ENCODE measurements around the gene ST3GAL3.

Gene ST3GAL3

DNA sequence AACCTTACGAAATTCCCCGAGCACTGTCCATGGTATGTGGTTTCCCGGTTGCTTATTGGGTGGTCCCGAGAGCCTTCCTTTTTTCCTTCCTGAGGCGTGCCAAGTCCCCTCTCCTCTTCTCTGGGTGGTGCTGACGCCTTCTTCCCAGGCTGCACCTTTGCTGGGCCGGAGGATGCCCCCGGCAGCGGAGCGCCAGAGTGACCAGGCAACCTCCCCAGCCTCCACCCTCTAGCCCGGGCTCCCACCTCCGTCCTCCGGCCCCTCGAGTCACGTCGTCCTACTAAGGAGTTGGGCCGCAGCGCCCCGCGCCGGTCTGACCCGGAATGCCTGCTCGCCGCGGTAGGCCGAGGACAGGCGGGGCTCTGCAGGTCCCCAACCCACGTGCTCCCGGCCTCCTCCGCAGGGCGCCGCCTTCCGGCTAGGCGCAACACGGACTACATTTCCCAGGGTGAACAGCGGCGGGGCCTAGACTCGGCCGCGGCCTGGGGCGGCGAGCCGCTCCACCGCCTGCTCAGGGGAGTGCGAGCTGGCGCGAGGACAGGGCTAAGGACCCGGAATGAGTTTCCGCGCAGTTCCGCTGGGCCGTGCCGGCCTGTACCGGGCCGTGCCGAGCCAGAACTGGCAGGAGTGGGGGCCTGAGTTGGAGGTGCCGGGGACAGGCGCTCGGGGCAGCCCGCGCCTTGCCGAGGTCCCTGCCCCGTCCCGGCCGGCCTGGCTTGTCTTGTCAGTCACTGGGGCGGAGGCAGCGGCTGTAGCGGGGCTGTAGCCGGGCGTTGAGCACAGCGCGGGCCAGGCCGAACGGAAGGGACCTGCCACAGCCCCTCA is 239.1 kb downstream of the ST3GAL3 start, which contains the start of gene IPO13:
IPO13 (plus strand) TSS at position 715 of the 825 bp plus-strand sequence. CDS start 651 bp downstream, outside the sequence.
- H3K36me3 ChIP-seq (ENCODE audit: control insufficient read depth in 2 of 2, insufficient read depth in 1 of 2, low read length in 2 of 2), result peaks cover 0 to 33% of the 10 kb centered on the region in 2 experiments; a peak in 1 of 3 replicates
- peak within 1 kb of the TSS; percentile 89 for H3K27ac ChIP-seq (ENCODE audit: extremely low read depth, low read depth, low read length)
- H3K4me1 ChIP-seq (ENCODE audit: control insufficient read depth, insufficient read depth, low read length), result 0 out of 2 replicates have a peak, but pooled peaks cover 4% of the 10 kb centered on the region
- H3K9me3 ChIP-seq (ENCODE audit: control insufficient read depth, insufficient read depth, low read depth, low read length), result no peaks in the 10 kb centered on the region
- peak within 1 kb of the TSS; percentile 85 for H3K4me3 ChIP-seq (ENCODE audit: low read depth, low read length)
- ChIA-PET CTCF (interaction anchor here (0.6 to 6.4 kb wide), 12 partner anchors 13 to 513 kb away, joined by 3 to 79 read pairs (median 4); partner anchors contain the start of gene ARTN), POLR2A (interaction anchor here (0.7 to 2.7 kb wide), 14 partner anchors 10 to 588 kb away, joined by 3 to 15 read pairs (median 4); partner anchors contain the start of genes ARTN, ATP6V0B, CDC20 and DPH2)
- TF ChIP-seq YY1 (tag by site-specific recombination; IDR thresholded peaks at IDR 0.05) (peak; percentile 83), ZNF501 (tag by site-specific recombination; IDR thresholded peaks at IDR 0.05) (peak; percentile 95), ZNF10 (tag by site-specific recombination; IDR thresholded peaks at IDR 0.05) (no peak; the same call in 1 of the 2 replicates), ZXDB (tag by site-specific recombination; IDR thresholded peaks at IDR 0.05) (peak; percentile 94), ZNF184 (tag by site-specific recombination; IDR thresholded peaks at IDR 0.05) (no peak), ZNF701 (tag by site-specific recombination; IDR thresholded peaks at IDR 0.05) (no peak), ZEB2 (tag by site-specific recombination; IDR thresholded peaks at IDR 0.05) (peak; percentile 89), ZBTB11 (tag by site-specific recombination; conservative IDR thresholded peaks at IDR 0.05; ENCODE audit: low read depth) (peak; percentile 80), ZFP41 (tag by site-specific recombination; IDR thresholded peaks at IDR 0.05; ENCODE audit: borderline replicate concordance) (no peak), ZNF664 (tag by site-specific recombination; IDR thresholded peaks at IDR 0.05) (no peak), TCF7L2 (IDR thresholded peaks at IDR 0.05; ENCODE audit: borderline replicate concordance, low read depth, low read length) (no peak), SP2 (tag by site-specific recombination; IDR thresholded peaks at IDR 0.05) (peak; percentile 74), ZIC2 (tag by site-specific recombination; IDR thresholded peaks at IDR 0.05) (peak; percentile 93), WT1 (tag by site-specific recombination; IDR thresholded peaks at IDR 0.05) (no peak), ZNF473 (tag by site-specific recombination; IDR thresholded peaks at IDR 0.05) (no peak), ZNF121 (tag by site-specific recombination; IDR thresholded peaks at IDR 0.05) (no peak), ZNF777 (tag by site-specific recombination; IDR thresholded peaks at IDR 0.05; ENCODE audit: borderline replicate concordance) (no peak), BCL11A (tag by site-specific recombination; IDR thresholded peaks at IDR 0.05; ENCODE audit: low read depth) (peak; percentile 80), PRDM4 (tag by site-specific recombination; IDR thresholded peaks at IDR 0.05) (peak; percentile 53), ZNF558 (tag by site-specific recombination; IDR thresholded peaks at IDR 0.05) (0 out of 2 replicates have a peak, but pooled peaks have one; percentile 15), ZNF792 (tag by site-specific recombination; IDR thresholded peaks at IDR 0.05) (no peak), ZBTB7A (tag by site-specific recombination; IDR thresholded peaks at IDR 0.05; ENCODE audit: low read depth) (peak; percentile 93)
- TF ChIP-seq, protein P1, sequence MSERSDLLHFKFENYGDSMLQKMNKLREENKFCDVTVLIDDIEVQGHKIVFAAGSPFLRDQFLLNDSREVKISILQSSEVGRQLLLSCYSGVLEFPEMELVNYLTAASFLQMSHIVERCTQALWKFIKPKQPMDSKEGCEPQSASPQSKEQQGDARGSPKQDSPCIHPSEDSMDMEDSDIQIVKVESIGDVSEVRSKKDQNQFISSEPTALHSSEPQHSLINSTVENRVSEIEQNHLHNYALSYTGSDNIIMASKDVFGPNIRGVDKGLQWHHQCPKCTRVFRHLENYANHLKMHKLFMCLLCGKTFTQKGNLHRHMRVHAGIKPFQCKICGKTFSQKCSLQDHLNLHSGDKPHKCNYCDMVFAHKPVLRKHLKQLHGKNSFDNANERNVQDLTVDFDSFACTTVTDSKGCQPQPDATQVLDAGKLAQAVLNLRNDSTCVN (tag by site-specific recombination; optimal IDR thresholded peaks at IDR 0.05), result peak; percentile 86
- TF ChIP-seq, protein P2, sequence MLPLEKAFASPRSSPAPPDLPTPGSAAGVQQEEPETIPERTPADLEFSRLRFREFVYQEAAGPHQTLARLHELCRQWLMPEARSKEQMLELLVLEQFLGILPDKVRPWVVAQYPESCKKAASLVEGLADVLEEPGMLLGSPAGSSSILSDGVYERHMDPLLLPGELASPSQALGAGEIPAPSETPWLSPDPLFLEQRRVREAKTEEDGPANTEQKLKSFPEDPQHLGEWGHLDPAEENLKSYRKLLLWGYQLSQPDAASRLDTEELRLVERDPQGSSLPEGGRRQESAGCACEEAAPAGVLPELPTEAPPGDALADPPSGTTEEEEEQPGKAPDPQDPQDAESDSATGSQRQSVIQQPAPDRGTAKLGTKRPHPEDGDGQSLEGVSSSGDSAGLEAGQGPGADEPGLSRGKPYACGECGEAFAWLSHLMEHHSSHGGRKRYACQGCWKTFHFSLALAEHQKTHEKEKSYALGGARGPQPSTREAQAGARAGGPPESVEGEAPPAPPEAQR (tag by site-specific recombination; IDR thresholded peaks at IDR 0.05), result peak; percentile 79
- TF ChIP-seq, protein P3, sequence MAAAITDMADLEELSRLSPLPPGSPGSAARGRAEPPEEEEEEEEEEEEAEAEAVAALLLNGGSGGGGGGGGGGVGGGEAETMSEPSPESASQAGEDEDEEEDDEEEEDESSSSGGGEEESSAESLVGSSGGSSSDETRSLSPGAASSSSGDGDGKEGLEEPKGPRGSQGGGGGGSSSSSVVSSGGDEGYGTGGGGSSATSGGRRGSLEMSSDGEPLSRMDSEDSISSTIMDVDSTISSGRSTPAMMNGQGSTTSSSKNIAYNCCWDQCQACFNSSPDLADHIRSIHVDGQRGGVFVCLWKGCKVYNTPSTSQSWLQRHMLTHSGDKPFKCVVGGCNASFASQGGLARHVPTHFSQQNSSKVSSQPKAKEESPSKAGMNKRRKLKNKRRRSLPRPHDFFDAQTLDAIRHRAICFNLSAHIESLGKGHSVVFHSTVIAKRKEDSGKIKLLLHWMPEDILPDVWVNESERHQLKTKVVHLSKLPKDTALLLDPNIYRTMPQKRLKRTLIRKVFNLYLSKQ (tag by site-specific recombination; IDR thresholded peaks at IDR 0.05; ENCODE audit: borderline replicate concordance), result no peak
- TF ChIP-seq, protein P4, sequence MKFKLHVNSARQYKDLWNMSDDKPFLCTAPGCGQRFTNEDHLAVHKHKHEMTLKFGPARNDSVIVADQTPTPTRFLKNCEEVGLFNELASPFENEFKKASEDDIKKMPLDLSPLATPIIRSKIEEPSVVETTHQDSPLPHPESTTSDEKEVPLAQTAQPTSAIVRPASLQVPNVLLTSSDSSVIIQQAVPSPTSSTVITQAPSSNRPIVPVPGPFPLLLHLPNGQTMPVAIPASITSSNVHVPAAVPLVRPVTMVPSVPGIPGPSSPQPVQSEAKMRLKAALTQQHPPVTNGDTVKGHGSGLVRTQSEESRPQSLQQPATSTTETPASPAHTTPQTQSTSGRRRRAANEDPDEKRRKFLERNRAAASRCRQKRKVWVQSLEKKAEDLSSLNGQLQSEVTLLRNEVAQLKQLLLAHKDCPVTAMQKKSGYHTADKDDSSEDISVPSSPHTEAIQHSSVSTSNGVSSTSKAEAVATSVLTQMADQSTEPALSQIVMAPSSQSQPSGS (tag by site-specific recombination; IDR thresholded peaks at IDR 0.05; ENCODE audit: low read depth), result no peak
